MM.1S (cell line): Measurements from ENCODE around the gene TSC2.

ENCODE experiments used
- DNase-seq: peaks from one replicate; pipeline ENCODE4 v3.0.0-alpha.2; 2015
- H2AFZ ChIP-seq: fragments of 300-600 bp; sonication (generic); 2 replicates; pipeline ENCODE4 v1.6.0; 2016; ENCODE audit warnings: antibody characterized with exemption, low read length
- H3F3A ChIP-seq: fragments of 300-600 bp; sonication (generic); 2 replicates; pipeline ENCODE4 v1.6.1; 2016; ENCODE audit warnings: mild to moderate bottlenecking, antibody characterized with exemption, low read length, moderate library complexity, mixed read lengths; ENCODE audit not compliant: insufficient read depth
- H3K27ac ChIP-seq: fragments of 300-600 bp; sonication (generic); 2 replicates; pipeline ENCODE4 v1.5.1; 2016; ENCODE audit warnings: mild to moderate bottlenecking, low read length
- H3K27me3 ChIP-seq: fragments of 300-600 bp; sonication (generic); replicated peaks from 2 replicates; pipeline ENCODE4 v1.6.0; 2016; ENCODE audit warnings: low read length; ENCODE audit not compliant: insufficient read depth
- H3K36me3 ChIP-seq: fragments of 300-600 bp; sonication (generic); replicated peaks from 2 replicates; pipeline ENCODE4 v1.6.1; 2016; ENCODE audit warnings: mild to moderate bottlenecking, low read length, mixed read lengths; ENCODE audit not compliant: insufficient read depth
- H3K4me1 ChIP-seq: fragments of 300-600 bp; sonication (generic); 2 replicates; pipeline ENCODE4 v1.6.1; 2016; ENCODE audit warnings: low read length, mixed read lengths
- H3K4me2 ChIP-seq: fragments of 300-600 bp; sonication (generic); 2 replicates; pipeline ENCODE4 v1.6.0; 2016; ENCODE audit warnings: low read depth, low read length
- H3K4me3 ChIP-seq: fragments of 300-600 bp; sonication (generic); 2 replicates; pipeline ENCODE4 v1.5.1; 2016; ENCODE audit warnings: low read length, mixed read lengths
- H3K79me2 ChIP-seq: fragments of 300-600 bp; sonication (generic); 2 replicates; pipeline ENCODE4 v1.6.1; 2016; ENCODE audit warnings: mixed run types, low read length, mixed read lengths
- H3K9ac ChIP-seq: fragments of 300-600 bp; sonication (generic); 2 replicates; pipeline ENCODE4 v1.6.1; 2016; ENCODE audit warnings: low read length, mixed read lengths
- H3K9me2 ChIP-seq: fragments of 300-600 bp; sonication (generic); replicated peaks from 2 replicates; pipeline ENCODE4 v1.6.1; 2016; ENCODE audit warnings: mild to moderate bottlenecking, low read length, mixed read lengths; ENCODE audit not compliant: insufficient read depth
- H3K9me3 ChIP-seq: fragments of 300-600 bp; sonication (generic); replicated peaks from 2 replicates; pipeline ENCODE4 v1.6.1; 2016; ENCODE audit warnings: mild to moderate bottlenecking, low read length, mixed read lengths; ENCODE audit not compliant: insufficient read depth
- H4K20me1 ChIP-seq: fragments of 300-600 bp; sonication (generic); 2 replicates; pipeline ENCODE4 v1.6.1; 2016; ENCODE audit warnings: mild to moderate bottlenecking, low read length, moderate library complexity, mixed read lengths; ENCODE audit not compliant: insufficient read depth
- EZH2 ChIP-seq: fragments of 300-600 bp; sonication (generic); optimal IDR thresholded peaks from 2 replicates; pipeline ENCODE3; 2017; ENCODE audit warnings: low read depth, mild to moderate bottlenecking, antibody characterized with exemption, low read length, mixed read lengths
- EZH2phosphoT487 ChIP-seq: fragments of 300-600 bp; sonication (generic); IDR thresholded peaks from 2 replicates; pipeline ENCODE4 v1.6.1; 2018; ENCODE audit warnings: antibody characterized with exemption, low read length
- TF ChIP-seq, protein P1 (sequence below): fragments of 300-600 bp; sonication (generic); IDR thresholded peaks from 2 replicates; pipeline ENCODE4 v1.5.1; 2016; ENCODE audit warnings: antibody characterized with exemption, low read length, mixed read lengths

Gene TSC2

DNA sequence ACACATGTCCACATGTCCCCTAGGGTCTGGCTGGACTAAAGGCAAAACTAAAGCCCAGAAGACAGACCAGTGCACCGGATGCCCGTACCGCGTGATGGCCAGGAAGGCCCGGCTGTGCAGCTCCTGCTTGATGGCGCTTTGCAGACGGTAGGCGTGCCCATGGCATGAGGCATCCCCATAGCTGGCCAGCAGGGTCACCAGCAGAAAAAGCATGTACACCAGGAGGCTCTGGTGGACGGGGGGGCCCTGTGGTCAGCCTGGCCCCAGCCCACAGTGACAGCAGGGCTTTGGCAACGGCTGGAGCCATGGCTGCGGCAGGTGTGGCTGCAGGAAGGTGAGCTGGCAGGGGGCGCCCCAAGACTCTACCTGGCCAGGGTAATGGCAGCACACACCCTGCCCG lies 45.1 kb downstream of the TSC2 start:
- Histone ChIP-seq H3K9me2 (no peaks in the 10 kb centered on the region), H2AFZ (no peak overlapping the region), H4K20me1 (no peaks in the 10 kb centered on the region), H3K9ac (no peak overlapping the region), H3K4me2 (no peak overlapping the region), H3K79me2 (no peaks in the 10 kb centered on the region), H3K4me1 (no peaks in the 10 kb centered on the region), H3K4me3 (no peak overlapping the region), H3K27me3 (no peaks in the 10 kb centered on the region), H3F3A (no peaks in the 10 kb centered on the region), H3K36me3 (no peaks in the 10 kb centered on the region), H3K9me3 (no peaks in the 10 kb centered on the region), H3K27ac (no peak overlapping the region)
- TF ChIP-seq EZH2 (no peak), EZH2phosphoT487 (no peak)
- TF ChIP-seq, protein P1, sequence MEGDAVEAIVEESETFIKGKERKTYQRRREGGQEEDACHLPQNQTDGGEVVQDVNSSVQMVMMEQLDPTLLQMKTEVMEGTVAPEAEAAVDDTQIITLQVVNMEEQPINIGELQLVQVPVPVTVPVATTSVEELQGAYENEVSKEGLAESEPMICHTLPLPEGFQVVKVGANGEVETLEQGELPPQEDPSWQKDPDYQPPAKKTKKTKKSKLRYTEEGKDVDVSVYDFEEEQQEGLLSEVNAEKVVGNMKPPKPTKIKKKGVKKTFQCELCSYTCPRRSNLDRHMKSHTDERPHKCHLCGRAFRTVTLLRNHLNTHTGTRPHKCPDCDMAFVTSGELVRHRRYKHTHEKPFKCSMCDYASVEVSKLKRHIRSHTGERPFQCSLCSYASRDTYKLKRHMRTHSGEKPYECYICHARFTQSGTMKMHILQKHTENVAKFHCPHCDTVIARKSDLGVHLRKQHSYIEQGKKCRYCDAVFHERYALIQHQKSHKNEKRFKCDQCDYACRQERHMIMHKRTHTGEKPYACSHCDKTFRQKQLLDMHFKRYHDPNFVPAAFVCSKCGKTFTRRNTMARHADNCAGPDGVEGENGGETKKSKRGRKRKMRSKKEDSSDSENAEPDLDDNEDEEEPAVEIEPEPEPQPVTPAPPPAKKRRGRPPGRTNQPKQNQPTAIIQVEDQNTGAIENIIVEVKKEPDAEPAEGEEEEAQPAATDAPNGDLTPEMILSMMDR = no peak
- no peak for DNase-seq

DNA sequence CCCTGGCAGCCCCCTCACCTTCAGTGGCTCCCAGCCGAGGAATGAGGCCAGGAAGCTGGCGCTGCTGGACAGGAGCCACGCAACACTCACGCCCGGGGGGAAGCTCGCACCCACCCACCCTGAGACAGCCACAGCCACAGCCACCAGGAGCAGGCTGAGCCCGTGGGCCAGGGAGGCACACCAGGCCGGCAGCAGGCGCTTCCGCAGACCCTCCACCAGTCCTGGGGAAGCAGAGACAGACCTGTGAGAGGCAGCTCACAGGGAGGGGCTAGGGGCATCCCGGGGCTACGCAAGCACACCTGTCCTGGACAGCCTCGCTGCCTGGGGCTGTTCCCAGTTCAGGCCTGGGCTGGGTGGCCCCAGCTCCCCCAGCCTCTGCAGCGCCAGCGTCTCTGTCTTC lies 46.0 kb downstream of the TSC2 start:
- H3K9me3 ChIP-seq = no peaks in the 10 kb centered on the region

DNA sequence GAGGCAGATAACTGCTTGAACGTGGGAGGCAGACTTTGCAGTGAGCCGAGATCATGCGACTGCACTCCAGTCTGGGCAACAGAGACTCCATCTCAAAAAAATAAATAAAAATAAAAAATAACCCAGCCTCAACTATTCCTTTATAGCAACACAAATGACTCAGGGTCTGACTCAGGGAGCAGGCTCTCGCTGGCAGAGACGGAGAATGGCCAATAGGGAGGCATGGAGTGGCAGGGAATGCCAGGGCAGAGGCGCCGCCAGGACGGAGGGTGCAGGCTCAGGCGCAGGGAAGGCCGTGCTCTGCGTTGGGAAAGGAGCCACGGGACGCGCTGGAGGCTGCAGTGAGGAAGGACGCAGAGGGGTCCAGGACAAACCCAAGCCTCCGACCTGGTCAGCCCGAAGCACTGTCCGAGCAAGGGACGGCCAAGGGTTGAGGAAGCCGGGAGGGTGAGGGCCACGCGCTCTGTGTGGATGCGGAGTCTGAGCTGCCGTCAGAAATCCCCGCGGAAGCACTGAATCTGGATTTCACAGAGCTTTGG lies 47.6 kb downstream of the TSC2 start:
- H3K27ac ChIP-seq = no peak overlapping the region

More for the DNA sequence above, 46.0 kb downstream of the TSC2 start:
- Histone ChIP-seq H3K27ac (no peak overlapping the region), H3F3A (no peaks in the 10 kb centered on the region), H2AFZ (no peak overlapping the region), H3K27me3 (no peaks in the 10 kb centered on the region), H4K20me1 (no peaks in the 10 kb centered on the region), H3K79me2 (no peaks in the 10 kb centered on the region), H3K9me2 (no peaks in the 10 kb centered on the region), H3K4me2 (no peak overlapping the region), H3K4me1 (no peaks in the 10 kb centered on the region), H3K36me3 (no peaks in the 10 kb centered on the region), H3K4me3 (no peak overlapping the region), H3K9ac (no peak overlapping the region)
- TF ChIP-seq EZH2phosphoT487 (no peak), EZH2 (no peak)
- TF ChIP-seq, protein P1 = no peak
- DNase-seq = no peak

DNA sequence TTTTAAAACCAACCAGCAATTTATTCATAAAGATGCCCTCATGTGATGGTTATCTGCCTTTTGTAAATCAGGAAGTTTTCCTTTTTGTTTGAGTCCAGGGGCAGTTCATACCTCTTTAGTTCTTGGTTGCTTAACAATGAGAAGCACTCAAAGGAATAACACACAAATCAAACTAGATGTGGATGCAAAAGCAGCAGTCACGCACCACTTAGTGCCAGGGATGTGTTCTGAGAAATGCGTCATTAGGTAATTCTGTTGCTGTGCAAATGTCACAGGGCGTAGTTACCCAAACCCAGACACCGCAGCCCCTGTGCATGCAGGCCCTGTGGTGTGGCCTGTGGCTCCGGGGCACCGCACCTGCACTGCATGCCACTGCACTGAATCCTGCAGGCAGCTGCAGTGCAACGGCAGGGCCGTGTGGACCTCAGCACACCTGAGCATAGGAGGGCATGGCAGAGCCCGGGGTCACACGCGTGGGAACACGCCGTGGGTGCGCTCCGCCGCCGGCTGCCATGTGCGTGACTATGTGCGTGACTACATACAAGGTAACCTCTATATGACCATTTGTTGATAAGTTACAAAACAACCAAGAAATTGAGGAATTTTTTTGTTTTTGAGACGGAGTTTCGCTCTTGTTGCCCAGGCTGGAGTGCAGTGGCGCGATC lies 48.3 kb downstream of the TSC2 start:
- Histone ChIP-seq H3K27ac (no peak overlapping the region), H3K36me3 (no peaks in the 10 kb centered on the region), H3K4me2 (no peak overlapping the region), H2AFZ (no peak overlapping the region), H3K4me3 (no peak overlapping the region), H3K9me2 (no peaks in the 10 kb centered on the region), H3K4me1 (no peaks in the 10 kb centered on the region), H4K20me1 (no peaks in the 10 kb centered on the region), H3F3A (no peaks in the 10 kb centered on the region), H3K9ac (no peak overlapping the region), H3K27me3 (no peaks in the 10 kb centered on the region), H3K9me3 (no peaks in the 10 kb centered on the region), H3K79me2 (no peaks in the 10 kb centered on the region)
- TF ChIP-seq EZH2phosphoT487 = no peak
- TF ChIP-seq, protein P1 = no peak
- no peak for TF ChIP-seq EZH2
- DNase-seq = no peak

More for the DNA sequence above, 47.6 kb downstream of the TSC2 start:
- Histone ChIP-seq H3K36me3 (no peaks in the 10 kb centered on the region), H3K9me3 (no peaks in the 10 kb centered on the region), H3K4me3 (no peak overlapping the region), H4K20me1 (no peaks in the 10 kb centered on the region), H3K9me2 (no peaks in the 10 kb centered on the region), H2AFZ (no peak overlapping the region), H3K79me2 (no peaks in the 10 kb centered on the region), H3K27me3 (no peaks in the 10 kb centered on the region), H3F3A (no peaks in the 10 kb centered on the region), H3K4me1 (no peaks in the 10 kb centered on the region), H3K9ac (no peak overlapping the region), H3K4me2 (no peak overlapping the region)
- no peak for DNase-seq
- TF ChIP-seq EZH2phosphoT487 = no peak
